ENCODE data around the gene DHX58.
A peak's percentile ranks its signal among the peaks of the same experiment; 100 is the strongest.
"Not testable (repeated sequence)": the region's sequence is repeated elsewhere in the genome, so short reads cannot be mapped to it uniquely, and the experiment has no call there.

DHX58 gene

GRCh38 chr17:42142371-42142896 lies 29.9 kb upstream of the DHX58 start:
- DNase-seq (ENCODE audit: low read depth), result peak; percentile 82
- H3K4me3 ChIP-seq (ENCODE audit: control insufficient read depth, low read depth, low read length), result no peak overlapping the region
- TF ChIP-seq CTCF (conservative IDR thresholded peaks at IDR 0.05; ENCODE audit: control insufficient read depth, insufficient read depth, low read depth, low read length), result no peak

DNA sequence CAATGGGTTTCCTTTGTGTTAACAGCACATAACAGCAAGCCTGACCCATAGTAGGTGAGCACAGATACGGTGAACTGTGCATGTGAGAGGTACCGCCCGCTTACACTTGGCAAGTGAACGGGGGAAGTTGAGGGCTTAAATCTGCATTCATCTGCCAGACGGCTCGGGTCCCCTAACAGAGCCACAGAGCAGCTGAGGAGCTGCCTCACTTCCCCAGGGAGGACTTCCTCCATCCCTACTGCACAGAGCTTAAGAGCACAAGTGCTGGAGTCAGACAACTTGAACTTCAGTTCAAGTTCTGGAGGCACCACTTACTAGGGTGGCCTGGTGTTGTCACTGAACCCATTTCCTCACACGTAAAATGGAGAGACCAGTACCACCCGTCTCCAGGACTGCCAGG lies 28.9 kb upstream of the DHX58 start:
- no peak overlapping the region for H3K4me3 ChIP-seq (ENCODE audit: control insufficient read depth, low read depth, low read length)
- no peak for DNase-seq (ENCODE audit: low read depth)
- no peak for TF ChIP-seq CTCF (conservative IDR thresholded peaks at IDR 0.05; ENCODE audit: control insufficient read depth, insufficient read depth, low read depth, low read length)

GRCh38 chr17:42140690-42141089 lies 28.2 kb upstream of the DHX58 start:
- H3K4me3 ChIP-seq (ENCODE audit: control insufficient read depth, low read depth, low read length); DNase-seq (ENCODE audit: low read depth): not testable (repeated sequence)

- DNase-seq (ENCODE audit: low read depth), result no peak
- no peak for TF ChIP-seq CTCF (conservative IDR thresholded peaks at IDR 0.05; ENCODE audit: control insufficient read depth, insufficient read depth, low read depth, low read length)
- H3K4me3 ChIP-seq (ENCODE audit: control insufficient read depth, low read depth, low read length), result no peak overlapping the region
Observed at GRCh38 chr17:42138749-42139492, 26.4 kb upstream of the DHX58 start.

- no peak overlapping the region for H3K4me3 ChIP-seq (ENCODE audit: control insufficient read depth, low read depth, low read length)
- no peak for DNase-seq (ENCODE audit: low read depth)
- no peak for TF ChIP-seq CTCF (conservative IDR thresholded peaks at IDR 0.05; ENCODE audit: control insufficient read depth, insufficient read depth, low read depth, low read length)
Observed at GRCh38 chr17:42136654-42137051, 24.1 kb upstream of the DHX58 start.

GRCh38 chr17:42135664-42136653 lies 23.4 kb upstream of the DHX58 start:
- no peak overlapping the region for H3K4me3 ChIP-seq (ENCODE audit: control insufficient read depth, low read depth, low read length)
- peak; percentile 73 for DNase-seq (ENCODE audit: low read depth)
- TF ChIP-seq CTCF (conservative IDR thresholded peaks at IDR 0.05; ENCODE audit: control insufficient read depth, insufficient read depth, low read depth, low read length), result no peak

DNA sequence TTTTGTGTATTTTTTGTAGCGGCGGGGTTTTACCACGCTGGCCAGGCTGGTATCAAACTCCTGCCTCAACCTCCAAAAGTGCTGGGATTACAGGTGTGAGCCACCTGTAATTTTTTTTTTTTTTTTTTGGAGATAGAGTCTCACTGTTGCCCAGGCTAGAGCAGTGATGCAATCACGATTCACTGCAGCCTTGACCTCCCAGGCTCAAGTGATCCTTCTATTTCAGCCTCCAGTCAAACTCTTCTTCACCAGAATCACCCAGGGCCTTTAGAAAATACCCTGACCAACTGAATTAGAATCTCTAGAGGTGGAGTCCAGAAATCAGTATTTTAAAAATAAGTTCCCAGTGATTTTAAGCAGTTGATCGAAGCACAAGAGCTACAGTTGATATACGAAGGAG lies 22.6 kb upstream of the DHX58 start:
- no peak for TF ChIP-seq CTCF (conservative IDR thresholded peaks at IDR 0.05; ENCODE audit: control insufficient read depth, insufficient read depth, low read depth, low read length)
- no peak for DNase-seq (ENCODE audit: low read depth)
- H3K4me3 ChIP-seq (ENCODE audit: control insufficient read depth, low read depth, low read length), result no peak overlapping the region
